HepG2 (cell line): ENCODE measurements around the gene STK32C. TPM values are rescaled to one million over a fixed set of nuclear protein-coding genes. Genes with fewer than 3 reads are reported as not detected.

ENCODE experiments used
- ARID3A ChIP-seq: IDR thresholded peaks from 2 replicates; pipeline ENCODE4 v1.6.1; 2012; ENCODE audit warnings: low read depth, low read length, improper control_type of control experiment
- ARID5B ChIP-seq: IDR thresholded peaks from 2 replicates; pipeline ENCODE4 v1.4.0; 2020; ENCODE audit warnings: mild to moderate bottlenecking, missing genetic modification reagents
- FLYWCH1 ChIP-seq: sonication (generic); formaldehyde crosslinking; IDR thresholded peaks from 2 replicates; pipeline ENCODE4 v1.8.1; 2023; ENCODE audit warnings: mild to moderate bottlenecking, missing genetic modification reagents
- PPARG ChIP-seq: conservative IDR thresholded peaks from 2 replicates; pipeline ENCODE4 v1.6.1; 2016; ENCODE audit warnings: missing biosample characterization, missing genetic modification reagents
- RBM39 ChIP-seq: fragments of 200-400 bp; formaldehyde crosslinking; IDR thresholded peaks from one replicate; pipeline ENCODE4 v1.6.1; 2018; ENCODE audit warnings: antibody characterized with exemption, mild to moderate bottlenecking, low read depth, low read length; ENCODE audit not compliant: poor library complexity, severe bottlenecking
- REST ChIP-seq, 2 experiments: IDR thresholded peaks; 2 replicates each; pipeline ENCODE4 v1.6.1; 2011 to 2012; ENCODE audit warnings: low read length in 2 of 2, borderline replicate concordance in 1 of 2, low read depth in 1 of 2, mild to moderate bottlenecking in 1 of 2, moderate library complexity in 1 of 2
- SAFB2 ChIP-seq: sonication (generic); formaldehyde crosslinking; IDR thresholded peaks from 2 replicates; pipeline ENCODE4 v1.5.1; 2020; ENCODE audit warnings: missing genetic modification reagents, low read depth, mild to moderate bottlenecking, borderline replicate concordance
- SATB2 ChIP-seq: sonication (generic); formaldehyde crosslinking; IDR thresholded peaks from 2 replicates; pipeline ENCODE4 v1.5.0; 2020; ENCODE audit warnings: missing genetic modification reagents
- TEF ChIP-seq: sonication (generic); formaldehyde crosslinking; IDR thresholded peaks from 2 replicates; pipeline ENCODE4 v1.5.0; 2020; ENCODE audit warnings: missing genetic modification reagents
- ZNF263 ChIP-seq: sonication (generic); formaldehyde crosslinking; IDR thresholded peaks from 2 replicates; pipeline ENCODE4 v1.4.0; 2020; ENCODE audit warnings: missing genetic modification reagents
- ZNF496 ChIP-seq: sonication (generic); formaldehyde crosslinking; IDR thresholded peaks from 2 replicates; pipeline ENCODE4 v1.8.1; 2023; ENCODE audit warnings: mild to moderate bottlenecking, moderate library complexity, missing genetic modification reagents; ENCODE audit not compliant: insufficient replicate concordance
- ZNF546 ChIP-seq: sonication (generic); formaldehyde crosslinking; conservative IDR thresholded peaks from 2 replicates; pipeline ENCODE4 v1.8.1; 2023; ENCODE audit warnings: mild to moderate bottlenecking, missing genetic modification reagents
- ZNF816 ChIP-seq: sonication (generic); formaldehyde crosslinking; IDR thresholded peaks from 2 replicates; pipeline ENCODE4 v1.8.0; 2022; ENCODE audit warnings: missing genetic modification reagents, mild to moderate bottlenecking, borderline replicate concordance
- polyA plus RNA-seq, 8 experiments: library from polyadenylated mRNA; depleted of rRNA in 3 of 8; stranded (reverse) in 7 of 8; unstranded in 1 of 8; fragments of >200 nt; fragmentation: Illumina TruSeq in 4 of 8; extraction: Trizol in 4 of 8; gene quantifications; 2 replicates each; pipeline versions ENCODE4 v1.2.1 to v1.2.3, GENCODE V29; 2011 to 2016; ENCODE audit warnings: low read depth in 4 of 8, missing spikeins in 1 of 8, mixed read lengths in 1 of 8; ENCODE audit not compliant: insufficient read depth in 1 of 8
- total RNA-seq, 5 experiments: library from RNA; depleted of rRNA; stranded (reverse); fragments of >200 nt; fragmentation: Illumina TruSeq; extraction: Trizol; gene quantifications; 2 replicates each; pipeline ENCODE4 v1.2.3, GENCODE V29; 2016; ENCODE audit warnings: low read depth in 1 of 5
- TF ChIP-seq, protein P1 (sequence below): sonication (generic); formaldehyde crosslinking; IDR thresholded peaks from 2 replicates; pipeline ENCODE4 v1.4.0; 2020; ENCODE audit warnings: missing genetic modification reagents

STK32C gene
- total and polyA plus RNA-seq, 2 of the 13 experiments (the other 11 are each of a cell fraction or from before 2014, with no cell fraction given): 10.9 to 19.4 TPM

- TF ChIP-seq, protein P1, sequence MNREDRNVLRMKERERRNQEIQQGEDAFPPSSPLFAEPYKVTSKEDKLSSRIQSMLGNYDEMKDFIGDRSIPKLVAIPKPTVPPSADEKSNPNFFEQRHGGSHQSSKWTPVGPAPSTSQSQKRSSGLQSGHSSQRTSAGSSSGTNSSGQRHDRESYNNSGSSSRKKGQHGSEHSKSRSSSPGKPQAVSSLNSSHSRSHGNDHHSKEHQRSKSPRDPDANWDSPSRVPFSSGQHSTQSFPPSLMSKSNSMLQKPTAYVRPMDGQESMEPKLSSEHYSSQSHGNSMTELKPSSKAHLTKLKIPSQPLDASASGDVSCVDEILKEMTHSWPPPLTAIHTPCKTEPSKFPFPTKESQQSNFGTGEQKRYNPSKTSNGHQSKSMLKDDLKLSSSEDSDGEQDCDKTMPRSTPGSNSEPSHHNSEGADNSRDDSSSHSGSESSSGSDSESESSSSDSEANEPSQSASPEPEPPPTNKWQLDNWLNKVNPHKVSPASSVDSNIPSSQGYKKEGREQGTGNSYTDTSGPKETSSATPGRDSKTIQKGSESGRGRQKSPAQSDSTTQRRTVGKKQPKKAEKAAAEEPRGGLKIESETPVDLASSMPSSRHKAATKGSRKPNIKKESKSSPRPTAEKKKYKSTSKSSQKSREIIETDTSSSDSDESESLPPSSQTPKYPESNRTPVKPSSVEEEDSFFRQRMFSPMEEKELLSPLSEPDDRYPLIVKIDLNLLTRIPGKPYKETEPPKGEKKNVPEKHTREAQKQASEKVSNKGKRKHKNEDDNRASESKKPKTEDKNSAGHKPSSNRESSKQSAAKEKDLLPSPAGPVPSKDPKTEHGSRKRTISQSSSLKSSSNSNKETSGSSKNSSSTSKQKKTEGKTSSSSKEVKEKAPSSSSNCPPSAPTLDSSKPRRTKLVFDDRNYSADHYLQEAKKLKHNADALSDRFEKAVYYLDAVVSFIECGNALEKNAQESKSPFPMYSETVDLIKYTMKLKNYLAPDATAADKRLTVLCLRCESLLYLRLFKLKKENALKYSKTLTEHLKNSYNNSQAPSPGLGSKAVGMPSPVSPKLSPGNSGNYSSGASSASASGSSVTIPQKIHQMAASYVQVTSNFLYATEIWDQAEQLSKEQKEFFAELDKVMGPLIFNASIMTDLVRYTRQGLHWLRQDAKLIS (CRISPR knock-in tag): no peak
- TF ChIP-seq FLYWCH1 (CRISPR knock-in tag): no peak
- TF ChIP-seq ARID5B (CRISPR knock-in tag): peak; percentile 56
- TF ChIP-seq REST (IDR thresholded peaks at IDR 0.05; ENCODE audit: borderline replicate concordance in 1 of 2, low read depth in 1 of 2, low read length in 2 of 2): no peak
- no peak for TF ChIP-seq ZNF496 (CRISPR knock-in tag)
- no peak for TF ChIP-seq SAFB2 (CRISPR knock-in tag)
- no peak for TF ChIP-seq ZNF546 (CRISPR knock-in tag)
- TF ChIP-seq ARID3A: 0 out of 2 replicates have a peak, but pooled peaks have one; percentile 21
- no peak for TF ChIP-seq SATB2 (CRISPR knock-in tag)
- no peak for TF ChIP-seq RBM39
- no peak for TF ChIP-seq TEF (CRISPR knock-in tag)
- 0 out of 2 replicates have a peak, but pooled peaks have one; percentile 14 for TF ChIP-seq PPARG (CRISPR knock-in tag)
- no peak for TF ChIP-seq ZNF816 (CRISPR knock-in tag)
- peak; percentile 66; the same call in 1 of the 2 replicates for TF ChIP-seq ZNF263 (CRISPR knock-in tag)
These were observed 3.7 kb upstream of the STK32C start (continued) for GRCh38 chr10:132311338-132311939.
